Smooth muscle cell of trachea (primary cell): ENCODE data around the gene COMTD1. TPM values are rescaled to one million over a fixed set of nuclear protein-coding genes. Genes with fewer than 3 reads are reported as not detected.

ENCODE experiments used
- total RNA-seq: library from RNA; depleted of rRNA; stranded (reverse); fragments of >200 nt; gene quantifications from 2 replicates; pipeline ENCODE4 v1.2.1, GENCODE V29; 2014

Gene COMTD1
- total RNA-seq: 7.3 and 7.9 TPM in 2 replicates

DNA sequence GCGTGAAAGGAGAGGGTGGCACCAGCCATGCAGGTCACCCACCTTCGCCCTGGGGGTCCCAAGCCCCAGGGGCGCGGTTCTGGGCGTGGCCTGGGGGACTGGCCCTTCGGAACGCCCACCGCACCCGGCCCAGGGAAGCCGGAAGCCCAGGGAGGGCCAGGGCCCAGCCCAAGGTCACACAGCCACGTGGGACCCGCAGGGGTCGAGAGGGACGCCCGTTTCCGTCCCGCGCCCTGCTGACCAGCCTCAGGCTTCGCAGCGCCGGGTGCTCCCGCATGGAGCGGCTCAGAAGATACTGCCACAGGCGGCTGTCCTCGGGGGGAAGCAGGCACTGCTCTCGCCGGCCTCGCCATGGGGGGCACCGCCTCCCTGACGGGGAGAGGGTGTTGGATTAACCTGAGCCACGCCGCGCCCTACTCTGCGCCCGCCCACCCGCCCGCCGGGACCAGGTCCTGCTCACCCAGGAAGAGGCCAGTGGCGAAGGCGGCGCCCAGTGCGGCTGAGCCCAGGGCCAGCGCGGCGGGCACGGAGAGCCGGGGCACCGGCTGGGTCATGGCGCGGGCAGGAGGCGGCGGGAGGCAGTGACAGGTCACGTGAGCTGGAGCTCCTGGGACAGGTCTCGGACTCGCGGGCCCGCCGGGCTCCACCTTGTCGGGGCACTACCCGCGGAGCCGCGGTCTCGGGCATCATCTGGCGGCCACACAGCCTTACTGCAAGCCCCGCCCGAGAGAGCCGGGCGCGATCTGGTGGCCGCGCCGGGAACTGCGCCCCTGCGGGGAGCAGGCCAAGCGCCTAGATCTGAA is at the start of gene COMTD1:
Gene COMTD1 (minus strand): TSS at position 583 of the 803 bp plus-strand sequence. CDS start 29 bp downstream, at position 554.

DNA sequence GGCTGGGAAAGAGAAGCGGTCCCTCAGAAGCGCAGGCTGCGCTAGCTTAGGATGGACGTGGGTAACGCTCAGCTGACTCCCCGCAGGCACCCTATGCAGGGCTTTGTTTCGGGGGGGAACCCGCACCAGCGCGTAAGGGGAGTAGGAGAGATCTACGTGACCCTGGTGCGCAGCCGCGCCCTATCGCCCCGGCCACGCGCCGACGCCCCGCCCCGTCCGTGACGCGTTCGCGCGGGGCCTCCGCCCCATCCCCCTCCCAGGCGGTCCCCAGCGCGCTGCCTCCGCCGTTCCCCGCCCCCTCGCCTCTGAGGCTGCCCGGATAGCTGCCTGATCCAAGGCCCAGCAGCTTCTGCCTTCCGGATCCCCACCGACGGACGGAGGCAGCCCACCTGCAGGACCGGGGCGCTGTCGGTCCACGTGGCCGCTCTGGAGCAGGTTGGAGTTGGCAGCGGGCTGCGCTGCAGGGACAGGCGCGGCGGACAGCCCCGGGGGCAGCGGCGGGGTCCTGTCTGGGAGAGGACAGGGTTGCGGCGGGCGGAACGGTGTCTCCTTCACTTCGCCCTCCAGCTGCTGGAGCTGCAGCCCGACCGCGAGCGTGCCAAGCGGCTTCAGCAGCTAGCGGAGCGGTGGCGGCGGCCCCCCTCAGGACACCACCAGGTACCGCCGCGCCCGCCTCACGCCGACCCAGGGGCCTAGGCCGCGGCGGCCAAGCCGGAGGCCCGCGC is 25.3 kb downstream of the COMTD1 start, which contains the start of gene VDAC2:
Gene VDAC2 (plus strand): TSS at position 515 of the 725 bp plus-strand sequence. CDS start 363 bp downstream, outside the sequence.

Other genes starting within 250 kb of the COMTD1 start
- gene SAMD8, start 124.3 kb downstream of the COMTD1 start, total RNA-seq: 40.7 and 43.3 TPM in 2 replicates
- 121 and 179 TPM in 2 replicates for gene VDAC2, start 25.2 kb downstream of the COMTD1 start, total RNA-seq
- gene ZNF503, start 165.8 kb upstream of the COMTD1 start, total RNA-seq: 17.3 and 22.7 TPM in 2 replicates
- gene LRMDA, start 195.7 kb upstream of the COMTD1 start, total RNA-seq: 2.0 and 2.5 TPM in 2 replicates